Right ventricle myocardium superior (tissue), 1 donor: ENCODE data around the gene SMARCD3. TPM values are rescaled to one million over a fixed set of nuclear protein-coding genes. Genes with fewer than 3 reads are reported as not detected.

Experiments
- ATAC-seq: fragments of 200-7000 bp; cut with Tn5 transposase; one replicate; pipeline ENCODE4 v1.9.1; 2020; ENCODE audit warnings: mild to moderate bottlenecking; ENCODE audit not compliant: poor library complexity
- DNase-seq: peaks from one replicate; pipeline ENCODE4 v3.0.0-alpha.2; 2020
- intact Hi-C: fragments of 100-400 bp; cut with DNase I; formaldehyde crosslinking; loops from one replicate; pipeline ENCODE4 v1.11.2; 2022
- total RNA-seq: library from RNA; stranded (reverse); fragmentation: NEBNext Ultra II Directional; extraction: Animal tissue kit (Norgen Biotek cat#: 25700); gene quantifications from one replicate; pipeline ENCODE4 v1.2.1, GENCODE V29; 2021
- donor health status: DM: no; HTN: yes; CAD: no; lungs with severe emphysema.

Gene SMARCD3
- total RNA-seq, 1 donor from 2014 or later, result 131 TPM

GRCh38 chr7:151274936-151275812 lies 26.7 kb upstream of the SMARCD3 start:
- DNase-seq (no peak), ATAC-seq (no peak)
- intact Hi-C loops, result no loop called here

GRCh38 chr7:151274396-151274795 lies 25.9 kb upstream of the SMARCD3 start:
- no peak for ATAC-seq
- intact Hi-C loops, result no loop called here

GRCh38 chr7:151273651-151274390 lies 25.3 kb upstream of the SMARCD3 start:
- DNase-seq (no peak), ATAC-seq (no peak)
- intact Hi-C loops, result no loop called here

More at GRCh38 chr7:151274396-151274795, 25.9 kb upstream of the SMARCD3 start:
- no peak for DNase-seq

GRCh38 chr7:151272877-151273276 lies 24.4 kb upstream of the SMARCD3 start:
- DNase-seq, result peak; percentile 62
- intact Hi-C loops, result no loop called here
- peak; percentile 48 for ATAC-seq

GRCh38 chr7:151272405-151272804 lies 23.9 kb upstream of the SMARCD3 start:
- DNase-seq (no peak), ATAC-seq (peak; percentile 3)

GRCh38 chr7:151271699-151272355 lies 23.3 kb upstream of the SMARCD3 start:
- DNase-seq (peak; percentile 61), ATAC-seq (peak; percentile 71)
- intact Hi-C loops, result no loop called here

More at GRCh38 chr7:151272405-151272804, 23.9 kb upstream of the SMARCD3 start:
- intact Hi-C loops, result no loop called here

GRCh38 chr7:151269511-151269910 lies 21.0 kb upstream of the SMARCD3 start:
- no peak for DNase-seq
- intact Hi-C loops, result no loop called here
- ATAC-seq, result no peak

GRCh38 chr7:151265351-151265931 lies 16.9 kb upstream of the SMARCD3 start:
- DNase-seq (no peak), ATAC-seq (no peak)
- intact Hi-C loops, result no loop called here

GRCh38 chr7:151264615-151265014 lies 16.1 kb upstream of the SMARCD3 start:
- intact Hi-C loops, result no loop called here
- DNase-seq (peak; percentile 26), ATAC-seq (no peak)

- intact Hi-C loops, result no loop called here
- DNase-seq (peak; percentile 43), ATAC-seq (peak; percentile 22)
These were observed 13.0 kb upstream of the SMARCD3 start for GRCh38 chr7:151261529-151261928.

GRCh38 chr7:151260883-151261282 lies 12.4 kb upstream of the SMARCD3 start:
- no peak for DNase-seq
- ATAC-seq, result no peak
- intact Hi-C loops, result no loop called here

GRCh38 chr7:151260471-151260870 lies 12.0 kb upstream of the SMARCD3 start:
- intact Hi-C loops, result no loop called here
- ATAC-seq (no peak), DNase-seq (peak; percentile 35)

- intact Hi-C loops, result no loop called here
- no peak for DNase-seq
- no peak for ATAC-seq
These were observed 9.5 kb upstream of the SMARCD3 start for GRCh38 chr7:151257990-151258389.

GRCh38 chr7:151256410-151257045 lies 8.0 kb upstream of the SMARCD3 start:
- intact Hi-C loops, result no loop called here
- DNase-seq, result no peak
- peak; percentile 32 for ATAC-seq

GRCh38 chr7:151255390-151255789 lies 6.9 kb upstream of the SMARCD3 start:
- ATAC-seq (no peak), DNase-seq (peak; percentile 24)
- intact Hi-C loops, result no loop called here

GRCh38 chr7:151254851-151255250 lies 6.4 kb upstream of the SMARCD3 start:
- intact Hi-C loops, result no loop called here
- DNase-seq (peak; percentile 34), ATAC-seq (no peak)

- peak; percentile 33 for ATAC-seq
- intact Hi-C loops, result no loop called here
- DNase-seq, result peak; percentile 63
These were observed 5.8 kb upstream of the SMARCD3 start for GRCh38 chr7:151254316-151254715.

- peak; percentile 37 for DNase-seq
- intact Hi-C loops, result no loop called here
- no peak for ATAC-seq
These were observed 4.6 kb upstream of the SMARCD3 start for GRCh38 chr7:151252961-151253711.
